AG20443 (cell line): ENCODE results near the gene SECTM1.

Experiments
- DNase-seq: peaks from one replicate; pipeline ENCODE4 v3.0.0; 2012; ENCODE audit warnings: low spot score, mixed read lengths

Gene SECTM1

GRCh38 chr17:82328141-82328993 is 5.2 kb downstream of the SECTM1 start:
- no peak for DNase-seq

DNA sequence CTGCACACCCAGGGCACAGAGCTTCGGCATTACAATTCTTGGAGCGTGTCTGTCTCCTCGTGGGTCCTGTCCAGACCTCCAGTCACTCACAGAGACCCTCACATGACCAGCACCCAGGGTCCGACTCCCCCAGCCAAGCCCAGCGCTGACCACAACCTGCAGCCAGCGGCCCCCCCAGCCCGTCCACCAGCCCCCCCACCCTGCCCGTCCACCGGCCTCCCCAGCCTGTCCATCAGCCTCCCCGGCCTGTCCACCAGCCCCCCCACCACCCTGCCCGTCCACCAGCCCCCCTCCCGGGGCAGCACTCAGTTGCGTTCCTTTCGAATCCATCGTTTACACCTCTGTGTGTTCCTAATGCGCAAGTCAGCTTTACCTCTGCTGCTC is 5.8 kb downstream of the SECTM1 start:
- no peak for DNase-seq

DNA sequence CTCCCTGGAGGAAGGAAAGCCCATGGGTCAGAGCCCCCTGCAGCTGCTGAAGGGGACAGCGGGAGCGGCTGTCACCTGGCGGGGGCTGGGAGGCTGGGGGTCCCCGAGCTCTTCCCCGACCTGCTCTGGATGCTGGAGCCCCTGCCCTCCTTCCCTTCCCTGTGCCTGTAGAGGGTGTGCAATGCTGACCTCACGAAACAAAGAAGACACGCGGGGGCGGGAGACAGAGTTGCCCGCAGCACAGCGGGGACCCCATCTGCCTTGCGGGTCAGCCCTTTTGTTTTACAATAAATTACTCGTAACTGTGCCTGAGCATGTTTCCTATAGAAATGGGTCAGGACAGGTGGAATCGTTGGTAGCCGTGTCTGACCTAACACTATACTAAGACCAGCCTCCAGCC is 6.3 kb downstream of the SECTM1 start:
- DNase-seq = no peak

- DNase-seq = no peak
These were observed 8.0 kb downstream of the SECTM1 start for GRCh38 chr17:82325286-82326180.

GRCh38 chr17:82324566-82325285 is 8.8 kb downstream of the SECTM1 start:
- no peak for DNase-seq

- no peak for DNase-seq
These were observed 9.9 kb downstream of the SECTM1 start for GRCh38 chr17:82323514-82324234.

- no peak for DNase-seq
These were observed 10.8 kb downstream of the SECTM1 start for GRCh38 chr17:82322526-82323453.

DNA sequence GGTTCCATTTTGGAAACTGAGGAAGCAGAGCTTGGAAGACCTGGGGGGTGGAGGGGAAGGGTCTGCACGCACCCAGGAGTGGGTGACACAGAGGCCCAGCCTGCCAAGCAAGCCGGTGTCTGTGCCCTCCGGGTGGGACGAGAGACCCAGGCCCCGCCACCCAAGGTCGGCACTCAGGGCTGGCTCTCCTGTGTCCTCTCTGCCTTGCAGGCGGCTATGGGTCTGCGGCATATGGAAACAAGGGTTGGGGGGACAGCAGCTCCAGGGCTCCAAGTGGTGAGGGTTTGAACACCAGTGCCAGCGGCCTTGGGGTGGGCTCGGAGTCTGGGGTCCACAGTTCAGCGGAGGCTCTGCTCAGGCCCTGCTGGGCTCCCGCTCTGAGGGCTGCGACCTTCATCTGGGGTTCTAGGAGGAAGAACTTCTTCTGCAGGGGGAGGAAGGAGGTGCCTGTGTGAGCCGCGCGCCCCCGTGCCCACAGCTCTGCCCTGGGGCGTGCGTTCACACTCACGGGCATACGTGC is 11.6 kb downstream of the SECTM1 start:
- no peak for DNase-seq

DNA sequence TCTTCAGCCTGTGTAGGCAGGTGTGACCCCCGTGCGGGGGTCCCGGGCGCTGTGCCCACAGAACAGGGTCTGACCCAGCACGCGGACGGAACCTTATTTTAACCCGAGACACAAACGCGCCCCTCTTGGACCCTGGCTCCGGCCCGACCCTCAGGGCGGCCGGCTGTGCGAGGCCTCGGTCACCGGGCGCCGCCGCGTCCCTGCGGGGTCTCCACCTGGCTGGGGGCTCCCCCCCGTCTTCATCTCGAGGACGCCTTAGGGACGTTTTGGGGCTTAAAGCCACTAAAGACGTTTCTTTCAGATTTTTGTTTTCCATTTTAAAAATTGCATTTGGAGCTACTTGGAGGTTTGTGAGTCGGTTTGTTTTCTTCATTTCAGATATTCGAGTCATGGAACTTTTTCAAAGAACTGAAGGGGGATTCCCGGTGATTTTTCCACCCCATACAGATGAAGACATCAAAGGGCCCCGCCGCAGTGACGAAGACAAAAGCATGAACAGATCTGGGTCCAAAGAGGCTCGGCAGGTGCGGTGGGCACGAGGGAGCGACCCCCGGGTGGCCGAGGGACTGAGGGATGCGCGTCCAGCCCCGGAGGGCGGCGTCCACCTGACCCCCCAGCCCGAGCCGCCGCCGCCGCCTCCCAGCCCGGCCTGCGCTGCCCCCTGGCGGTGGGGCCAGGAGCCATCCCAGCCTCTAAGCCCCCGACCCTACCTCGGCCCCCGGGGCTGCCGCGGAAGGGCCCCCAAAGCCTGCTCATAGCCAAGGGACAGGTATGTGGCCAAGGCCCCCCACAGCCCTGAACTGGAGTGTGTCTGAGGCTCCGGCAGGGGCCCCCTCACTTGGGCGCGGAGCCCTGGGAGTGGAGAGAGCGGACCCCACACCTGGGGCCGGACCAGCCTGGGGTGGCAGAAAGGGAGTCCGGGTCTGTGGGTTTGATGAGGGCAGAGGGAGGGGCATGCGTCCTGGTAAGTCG is 12.3 kb downstream of the SECTM1 start:
- DNase-seq = peak; percentile 72

DNA sequence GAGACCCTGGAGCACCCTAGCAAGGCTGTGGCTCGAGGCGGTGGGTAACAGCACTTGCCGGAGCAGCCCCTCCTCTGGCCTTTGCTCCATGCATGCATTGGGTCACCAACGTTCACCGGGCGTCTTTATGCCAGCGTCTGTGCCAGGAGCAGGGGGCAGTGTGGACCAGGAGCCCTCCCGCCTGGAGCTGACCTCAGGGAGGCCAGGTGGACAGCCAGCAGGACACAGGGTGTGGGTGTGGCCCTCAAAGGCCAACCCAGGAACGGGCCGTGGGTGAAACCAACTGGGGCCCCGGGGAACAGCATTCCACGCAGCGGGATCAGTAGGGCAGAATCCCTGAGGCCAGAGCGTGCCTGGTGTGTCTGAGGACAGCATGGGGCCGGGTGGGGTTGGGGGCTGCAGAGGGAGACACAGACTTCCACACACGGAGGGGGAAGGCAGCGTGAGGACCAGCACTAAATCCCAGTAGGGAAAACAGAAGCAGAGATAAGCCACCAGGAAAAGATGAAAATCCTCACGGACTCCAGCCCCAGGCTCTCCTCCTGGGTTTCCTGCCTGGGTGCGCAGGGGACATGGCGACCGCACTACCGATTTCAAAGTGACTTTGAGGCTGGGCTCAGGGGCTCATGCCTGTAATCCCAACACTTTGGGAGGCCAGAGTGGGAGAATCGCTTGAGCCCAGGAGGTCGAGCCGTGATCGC is 13.3 kb downstream of the SECTM1 start:
- DNase-seq = no peak

DNA sequence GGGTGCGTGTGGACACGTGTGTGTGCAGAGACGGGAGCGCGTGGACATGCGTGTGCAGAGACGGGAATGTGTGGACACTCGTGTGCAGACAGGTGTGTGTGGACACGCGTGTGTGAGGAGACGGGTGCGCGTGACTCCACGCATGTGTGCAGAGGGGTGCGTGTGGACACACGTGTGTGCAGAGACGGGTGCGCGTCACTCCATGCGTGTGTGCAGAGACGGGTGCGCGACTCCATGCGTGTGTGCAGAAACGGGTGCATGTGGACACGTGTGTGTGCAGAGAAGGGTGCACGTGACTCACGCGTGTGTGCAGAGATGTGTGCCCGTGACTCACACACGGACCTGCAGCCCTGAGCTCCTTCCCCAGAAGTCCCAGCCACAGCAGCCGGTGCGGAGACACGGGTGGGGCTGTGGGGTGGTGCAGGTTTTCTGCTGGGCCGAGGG is 13.9 kb downstream of the SECTM1 start:
- DNase-seq = no peak

GRCh38 chr17:82318772-82319606 is 14.6 kb downstream of the SECTM1 start:
- no peak for DNase-seq

DNA sequence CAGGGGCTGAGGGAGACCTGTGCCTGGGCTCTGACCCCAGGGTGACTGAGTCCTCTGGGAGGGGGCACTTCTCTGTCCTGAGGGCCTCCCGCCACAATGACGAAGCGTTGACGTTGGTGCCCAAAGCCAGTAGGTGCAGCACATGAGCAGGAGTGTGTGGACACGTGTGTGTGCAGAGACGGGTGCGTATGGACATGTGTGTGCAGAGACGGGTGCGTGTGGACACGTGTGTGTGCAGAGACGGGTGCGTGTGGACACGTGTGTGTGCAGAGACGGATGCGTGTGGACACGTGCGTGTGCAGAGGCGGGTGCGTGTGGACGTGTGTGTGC is 15.4 kb downstream of the SECTM1 start:
- DNase-seq = no peak

GRCh38 chr17:82317394-82318168 is 16.0 kb downstream of the SECTM1 start, which contains the start of gene CD7:
CD7 (minus strand) TSS chr17:82317608; CDS start chr17:82317495, 113 bp downstream.
- DNase-seq = no peak

GRCh38 chr17:82316651-82317393 is 16.7 kb downstream of the SECTM1 start:
- DNase-seq = no peak
